ENCODE measurements around the gene GPR161.
A peak's percentile ranks its signal among the peaks of the same experiment; 100 is the strongest.
"Not testable (repeated sequence)": the region's sequence is repeated elsewhere in the genome, so short reads cannot be mapped to it uniquely, and the experiment has no call there.

GPR161 gene

DNA sequence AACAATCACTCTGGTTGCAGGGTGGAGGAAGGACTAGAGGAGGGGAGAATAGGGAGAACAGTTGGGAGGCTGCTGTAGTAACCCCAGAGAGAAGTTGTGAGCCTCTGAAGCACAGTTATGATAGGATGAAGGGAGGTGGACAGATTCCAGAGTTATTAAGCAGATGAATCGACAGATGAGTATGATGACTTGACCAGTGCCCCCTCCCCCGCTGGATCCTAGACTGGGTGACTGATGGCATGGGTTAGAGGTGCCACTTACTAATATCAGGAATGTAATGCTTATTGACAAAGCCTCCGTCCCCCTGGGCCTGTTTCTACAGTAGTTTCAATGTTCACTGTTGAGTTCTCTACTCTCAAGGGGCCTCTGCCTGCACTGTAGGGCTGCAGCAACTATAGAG is 28.0 kb upstream of the GPR161 start:
- Histone ChIP-seq H3K9me3 (ENCODE audit: control insufficient read depth in 2 of 2, low read length in 2 of 2) (no peaks in the 10 kb centered on the region), H3K36me3 (ENCODE audit: control insufficient read depth in 2 of 2, insufficient read depth in 2 of 2, low read length in 2 of 2) (no peaks in the 10 kb centered on the region), H3K27me3 (ENCODE audit: control insufficient read depth in 1 of 2, insufficient read depth in 2 of 2, low read length in 2 of 2) (no peaks in the 10 kb centered on the region), H3K9ac (ENCODE audit: low read length in 2 of 2) (no peak overlapping the region), H3K27ac (ENCODE audit: low read length) (no peak overlapping the region), H3K4me1 (ENCODE audit: control insufficient read depth, insufficient read depth, low read length) (no peaks in the 10 kb centered on the region), H3K4me3 (ENCODE audit: low read length in 2 of 2) (no peak overlapping the region)

DNA sequence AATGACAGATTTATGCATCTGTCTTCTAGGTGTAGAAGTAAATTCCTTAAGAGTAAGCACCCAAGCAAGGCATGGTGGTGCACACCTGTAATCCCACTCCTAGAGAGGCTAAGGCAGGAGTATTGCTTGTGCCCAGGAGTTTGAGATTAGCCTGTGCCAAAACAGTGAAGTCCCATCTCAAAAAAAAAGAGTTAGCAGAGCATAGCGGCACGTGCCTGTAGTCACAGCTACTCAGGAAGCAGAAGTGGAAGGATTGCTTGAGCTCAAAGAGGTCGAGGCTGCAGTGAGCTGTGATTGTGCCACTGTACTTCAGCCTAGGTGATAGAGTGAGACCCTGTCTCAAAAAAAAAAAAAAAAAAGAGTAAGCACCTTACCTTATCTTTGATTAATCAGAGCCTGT is 26.9 kb upstream of the GPR161 start:
- Histone ChIP-seq H3K9ac (ENCODE audit: low read length in 2 of 2) (no peak overlapping the region), H3K36me3 (ENCODE audit: control insufficient read depth in 2 of 2, insufficient read depth in 2 of 2, low read length in 2 of 2) (no peaks in the 10 kb centered on the region), H3K4me3 (ENCODE audit: low read length in 2 of 2) (no peak overlapping the region), H3K27me3 (ENCODE audit: control insufficient read depth in 1 of 2, insufficient read depth in 2 of 2, low read length in 2 of 2) (no peaks in the 10 kb centered on the region), H3K27ac (ENCODE audit: low read length) (no peak overlapping the region), H3K4me1 (ENCODE audit: control insufficient read depth, insufficient read depth, low read length) (no peaks in the 10 kb centered on the region), H3K9me3 (ENCODE audit: control insufficient read depth in 2 of 2, low read length in 2 of 2) (no peaks in the 10 kb centered on the region)

DNA sequence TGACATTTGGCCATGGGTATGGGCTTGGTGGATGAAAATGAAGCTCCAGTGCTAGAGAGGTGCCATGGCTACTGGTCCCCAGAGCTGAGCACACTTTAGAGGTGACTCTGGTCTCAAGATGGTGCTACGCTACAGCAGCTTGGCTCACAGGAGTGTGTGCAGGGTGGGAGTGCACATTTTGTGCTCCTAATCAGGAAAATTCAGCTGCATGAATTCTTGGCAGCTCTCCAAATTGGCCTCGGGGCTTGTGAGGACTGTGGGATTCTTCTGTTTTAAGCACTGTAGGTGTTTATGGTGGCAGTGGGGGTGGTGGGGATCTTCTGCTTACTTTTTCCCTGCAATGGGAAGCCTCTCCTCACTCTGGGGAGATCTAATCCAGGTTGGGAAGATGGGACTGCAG is 24.7 kb upstream of the GPR161 start:
- no peak overlapping the region for H3K9ac ChIP-seq (ENCODE audit: low read length in 2 of 2)
- H3K27me3 ChIP-seq (ENCODE audit: control insufficient read depth in 1 of 2, insufficient read depth in 2 of 2, low read length in 2 of 2): no peaks in the 10 kb centered on the region
- no peaks in the 10 kb centered on the region for H3K4me1 ChIP-seq (ENCODE audit: control insufficient read depth, insufficient read depth, low read length)
- peaks cover 0 to 3% of the 10 kb centered on the region in 2 donors for H3K9me3 ChIP-seq (ENCODE audit: control insufficient read depth in 2 of 2, low read length in 2 of 2)
- H3K27ac ChIP-seq (ENCODE audit: low read length): no peak overlapping the region
- no peak overlapping the region for H3K4me3 ChIP-seq (ENCODE audit: low read length in 2 of 2)
- H3K36me3 ChIP-seq (ENCODE audit: control insufficient read depth in 2 of 2, insufficient read depth in 2 of 2, low read length in 2 of 2): no peaks in the 10 kb centered on the region

DNA sequence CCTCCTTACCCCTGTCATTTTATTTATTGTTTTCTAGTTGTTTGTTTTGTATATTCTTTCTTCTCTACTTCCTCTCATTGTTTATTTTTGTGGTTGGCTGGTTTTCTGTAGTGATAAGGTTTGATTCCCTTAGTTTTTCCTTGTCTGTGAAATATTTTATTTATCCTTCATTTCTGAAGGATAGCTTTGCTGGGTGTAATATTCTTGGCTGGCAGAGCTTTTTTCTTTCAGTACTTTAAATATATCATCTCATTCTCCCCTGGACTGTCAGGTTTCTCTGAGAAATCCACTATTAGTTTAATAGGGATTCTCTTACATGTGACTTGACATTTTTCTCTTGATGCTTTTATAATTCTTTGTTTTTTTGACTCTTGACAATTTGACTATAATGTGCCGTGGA is 23.2 kb upstream of the GPR161 start:
- H3K9ac ChIP-seq (ENCODE audit: low read length in 2 of 2): no peak overlapping the region
- H3K9me3 ChIP-seq (ENCODE audit: control insufficient read depth in 2 of 2, low read length in 2 of 2): peaks cover 0 to 3% of the 10 kb centered on the region in 2 donors
- no peaks in the 10 kb centered on the region for H3K36me3 ChIP-seq (ENCODE audit: control insufficient read depth in 2 of 2, insufficient read depth in 2 of 2, low read length in 2 of 2)

DNA sequence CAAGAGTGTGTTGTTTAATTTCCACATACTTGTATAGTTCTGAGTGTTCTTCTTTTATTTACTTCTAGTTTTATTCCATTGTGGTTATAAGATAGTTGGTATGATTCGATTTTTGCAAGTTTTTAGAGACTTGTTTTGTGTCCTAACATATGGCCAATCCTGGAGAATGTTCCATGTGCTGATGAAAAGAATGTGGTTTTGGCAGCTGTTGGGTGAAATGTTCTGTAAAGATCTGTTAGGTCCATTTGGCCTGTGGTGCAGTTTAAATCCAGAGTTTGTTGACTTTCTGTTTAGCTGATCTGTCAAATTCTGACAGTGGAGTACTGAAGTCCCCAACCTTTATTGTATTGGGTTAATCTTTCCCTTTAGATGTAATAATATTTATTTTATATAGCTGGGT is 22.5 kb upstream of the GPR161 start:
- Histone ChIP-seq H3K4me1 (ENCODE audit: control insufficient read depth, insufficient read depth, low read length) (no peaks in the 10 kb centered on the region), H3K9ac (ENCODE audit: low read length in 2 of 2) (no peak overlapping the region), H3K36me3 (ENCODE audit: control insufficient read depth in 2 of 2, insufficient read depth in 2 of 2, low read length in 2 of 2) (no peaks in the 10 kb centered on the region), H3K27me3 (ENCODE audit: control insufficient read depth in 1 of 2, insufficient read depth in 2 of 2, low read length in 2 of 2) (no peaks in the 10 kb centered on the region), H3K27ac (ENCODE audit: low read length) (no peak overlapping the region), H3K4me3 (ENCODE audit: low read length in 2 of 2) (no peak overlapping the region), H3K9me3 (ENCODE audit: control insufficient read depth in 2 of 2, low read length in 2 of 2) (peaks cover 0 to 3% of the 10 kb centered on the region in 2 donors)

More for the DNA sequence above, 23.2 kb upstream of the GPR161 start:
- Histone ChIP-seq H3K4me3 (ENCODE audit: low read length in 2 of 2) (no peak overlapping the region), H3K27me3 (ENCODE audit: control insufficient read depth in 1 of 2, insufficient read depth in 2 of 2, low read length in 2 of 2) (no peaks in the 10 kb centered on the region), H3K4me1 (ENCODE audit: control insufficient read depth, insufficient read depth, low read length) (no peaks in the 10 kb centered on the region), H3K27ac (ENCODE audit: low read length) (no peak overlapping the region)

DNA sequence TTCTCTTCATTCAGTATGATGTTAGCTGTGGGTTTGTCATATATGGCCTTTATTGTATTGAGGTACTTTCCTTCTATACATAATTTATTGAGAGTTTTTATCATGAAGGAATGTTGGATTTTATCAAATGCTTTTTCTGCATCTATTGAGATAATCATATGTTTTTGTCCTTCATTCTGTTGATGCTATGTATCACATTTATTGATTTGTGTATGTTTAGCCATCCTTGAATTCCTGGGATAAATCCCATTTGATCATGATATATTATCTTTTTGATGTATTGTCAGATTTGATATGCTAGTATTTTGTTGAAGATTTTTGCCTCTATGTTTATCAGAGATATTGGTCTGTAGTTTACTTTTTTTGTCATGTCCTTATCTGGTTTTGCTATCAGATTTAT is 20.9 kb upstream of the GPR161 start:
- peaks cover 0 to 3% of the 10 kb centered on the region in 2 donors for H3K9me3 ChIP-seq (ENCODE audit: control insufficient read depth in 2 of 2, low read length in 2 of 2)
- no peaks in the 10 kb centered on the region for H3K27me3 ChIP-seq (ENCODE audit: control insufficient read depth in 1 of 2, insufficient read depth in 2 of 2, low read length in 2 of 2)
- H3K27ac ChIP-seq (ENCODE audit: low read length): no peak overlapping the region
- H3K4me1 ChIP-seq (ENCODE audit: control insufficient read depth, insufficient read depth, low read length): no peaks in the 10 kb centered on the region
- no peaks in the 10 kb centered on the region for H3K36me3 ChIP-seq (ENCODE audit: control insufficient read depth in 2 of 2, insufficient read depth in 2 of 2, low read length in 2 of 2)
- H3K4me3 ChIP-seq (ENCODE audit: low read length in 2 of 2): no peak overlapping the region
- H3K9ac ChIP-seq (ENCODE audit: low read length in 2 of 2): no peak overlapping the region

DNA sequence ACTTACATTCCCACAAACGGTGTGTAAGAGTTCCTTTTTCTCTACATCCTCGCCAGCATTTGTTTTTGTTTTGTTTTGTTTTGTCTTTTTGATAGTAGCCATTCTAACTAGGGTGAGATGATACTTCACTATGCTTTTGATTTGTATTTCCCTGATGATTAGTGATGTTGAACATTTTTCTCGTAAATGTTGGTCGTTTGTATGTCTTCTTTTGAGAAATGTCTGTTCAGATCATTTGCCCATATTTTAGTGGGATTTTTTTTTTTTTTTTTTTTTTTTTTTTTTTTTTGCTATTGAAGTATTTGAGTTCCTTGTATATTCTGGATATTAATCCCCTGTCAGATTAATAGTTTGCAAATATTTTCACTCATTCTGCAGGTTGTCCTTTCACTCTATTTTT is 19.2 kb upstream of the GPR161 start:
- Histone ChIP-seq H3K27me3 (ENCODE audit: control insufficient read depth in 1 of 2, insufficient read depth in 2 of 2, low read length in 2 of 2) (no peaks in the 10 kb centered on the region), H3K9ac (ENCODE audit: low read length in 2 of 2) (no peak overlapping the region), H3K4me3 (ENCODE audit: low read length in 2 of 2) (no peak overlapping the region), H3K27ac (ENCODE audit: low read length) (no peak overlapping the region), H3K36me3 (ENCODE audit: control insufficient read depth in 2 of 2, insufficient read depth in 2 of 2, low read length in 2 of 2) (no peaks in the 10 kb centered on the region), H3K4me1 (ENCODE audit: control insufficient read depth, insufficient read depth, low read length) (no peaks in the 10 kb centered on the region), H3K9me3 (ENCODE audit: control insufficient read depth in 2 of 2, low read length in 2 of 2) (peaks cover 0 to 3% of the 10 kb centered on the region in 2 donors)

DNA sequence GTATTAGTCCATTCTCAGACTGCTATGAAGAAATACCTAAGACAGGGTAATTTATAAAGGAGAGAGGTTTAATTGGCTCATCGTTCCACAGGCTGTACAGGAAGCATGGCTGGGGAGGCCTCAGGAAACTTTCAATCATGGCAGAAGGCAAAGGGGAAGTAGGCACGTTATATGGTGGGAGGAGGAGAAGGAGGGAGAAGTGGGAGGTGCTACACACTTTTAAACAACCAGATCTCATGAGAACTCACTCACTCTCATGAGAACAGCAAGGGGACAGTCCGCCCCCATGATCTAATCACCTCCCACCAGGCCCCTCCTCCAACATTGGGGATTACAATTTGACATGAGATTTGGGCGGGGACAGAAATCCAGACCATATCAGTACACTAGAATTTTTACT is 18.0 kb upstream of the GPR161 start:
- H3K27me3 ChIP-seq (ENCODE audit: control insufficient read depth in 1 of 2, insufficient read depth in 2 of 2, low read length in 2 of 2); H3K4me1 ChIP-seq (ENCODE audit: control insufficient read depth, insufficient read depth, low read length); H3K9me3 ChIP-seq (ENCODE audit: control insufficient read depth in 2 of 2, low read length in 2 of 2); H3K36me3 ChIP-seq (ENCODE audit: control insufficient read depth in 2 of 2, insufficient read depth in 2 of 2, low read length in 2 of 2); H3K27ac ChIP-seq (ENCODE audit: low read length); H3K9ac ChIP-seq (ENCODE audit: low read length in 2 of 2); H3K4me3 ChIP-seq (ENCODE audit: low read length in 2 of 2): not testable (repeated sequence)

DNA sequence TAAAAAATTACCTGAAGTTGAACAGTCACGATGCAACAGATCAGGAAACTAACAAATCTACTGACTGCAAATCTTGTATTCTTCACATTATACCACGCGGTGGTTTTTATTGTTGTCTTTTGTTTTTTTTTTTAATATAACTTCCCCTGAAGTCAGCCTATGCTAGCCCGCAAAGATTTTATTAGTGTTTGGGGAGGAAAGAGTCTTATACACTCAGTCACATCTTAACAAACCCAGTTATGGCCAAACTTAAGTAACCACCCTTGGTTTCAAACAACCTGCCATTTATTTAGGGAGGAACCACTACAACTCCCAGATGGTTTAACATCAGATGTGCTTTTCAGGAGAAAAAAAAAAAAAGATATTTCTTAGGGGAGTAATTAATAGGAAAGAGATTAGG is 15.2 kb upstream of the GPR161 start:
- Histone ChIP-seq H3K27ac (ENCODE audit: low read length) (no peak overlapping the region), H3K4me1 (ENCODE audit: control insufficient read depth, insufficient read depth, low read length) (no peaks in the 10 kb centered on the region), H3K9ac (ENCODE audit: low read length in 2 of 2) (no peak overlapping the region), H3K9me3 (ENCODE audit: control insufficient read depth in 2 of 2, low read length in 2 of 2) (no peaks in the 10 kb centered on the region), H3K27me3 (ENCODE audit: control insufficient read depth in 1 of 2, insufficient read depth in 2 of 2, low read length in 2 of 2) (no peaks in the 10 kb centered on the region), H3K36me3 (ENCODE audit: control insufficient read depth in 2 of 2, insufficient read depth in 2 of 2, low read length in 2 of 2) (no peaks in the 10 kb centered on the region), H3K4me3 (ENCODE audit: low read length in 2 of 2) (no peak overlapping the region)

DNA sequence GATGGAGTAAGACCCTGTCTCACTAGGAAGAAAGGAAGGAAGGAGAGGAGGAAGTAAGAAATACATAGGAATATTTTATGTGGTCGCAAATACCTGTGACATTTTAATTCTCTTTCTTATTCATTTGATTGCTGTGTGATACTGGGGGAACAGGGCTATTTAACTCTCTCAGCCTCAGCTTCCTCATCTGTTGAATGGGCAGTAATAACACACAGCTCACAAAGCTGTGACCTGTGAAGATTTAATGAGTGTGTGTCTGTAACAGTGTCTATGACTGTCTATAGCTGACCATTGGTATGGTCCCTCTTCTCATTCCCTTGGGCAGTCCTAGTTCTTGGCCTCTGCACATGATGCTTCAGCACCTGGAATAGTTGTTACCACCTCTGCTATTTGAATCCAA is 13.6 kb upstream of the GPR161 start:
- H3K4me1 ChIP-seq (ENCODE audit: control insufficient read depth, insufficient read depth, low read length): peaks cover 1% of the 10 kb centered on the region
- no peak overlapping the region for H3K9ac ChIP-seq (ENCODE audit: low read length in 2 of 2)
- H3K36me3 ChIP-seq (ENCODE audit: control insufficient read depth in 2 of 2, insufficient read depth in 2 of 2, low read length in 2 of 2): no peaks in the 10 kb centered on the region
- no peaks in the 10 kb centered on the region for H3K9me3 ChIP-seq (ENCODE audit: control insufficient read depth in 2 of 2, low read length in 2 of 2)
- H3K4me3 ChIP-seq (ENCODE audit: low read length in 2 of 2): no peak overlapping the region
- H3K27me3 ChIP-seq (ENCODE audit: control insufficient read depth in 1 of 2, insufficient read depth in 2 of 2, low read length in 2 of 2): no peaks in the 10 kb centered on the region
- H3K27ac ChIP-seq (ENCODE audit: low read length): no peak overlapping the region

DNA sequence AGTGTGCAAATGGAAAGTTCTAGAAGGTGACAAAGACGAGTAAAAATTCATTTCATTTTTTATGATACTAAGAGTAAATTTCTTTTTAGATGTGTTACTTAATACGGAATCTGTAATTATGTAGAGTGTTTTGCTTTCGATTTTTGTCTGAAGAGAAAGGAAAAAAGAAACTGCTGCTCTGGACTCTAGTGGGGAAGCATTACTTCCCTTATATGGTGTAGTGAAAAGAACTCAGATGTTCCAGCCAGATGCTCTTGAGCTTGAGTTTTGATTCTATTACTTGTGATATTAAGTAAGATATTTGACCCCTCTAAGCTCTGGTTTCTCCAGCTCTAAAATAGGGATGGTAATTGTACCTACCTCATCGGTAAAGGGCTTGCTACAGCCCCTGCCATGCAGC is 12.2 kb upstream of the GPR161 start:
- no peaks in the 10 kb centered on the region for H3K9me3 ChIP-seq (ENCODE audit: control insufficient read depth in 2 of 2, low read length in 2 of 2)
- peaks cover 2% of the 10 kb centered on the region for H3K4me1 ChIP-seq (ENCODE audit: control insufficient read depth, insufficient read depth, low read length)
- H3K9ac ChIP-seq (ENCODE audit: low read length in 2 of 2): peak overlapping the region in 1 of 2 donors; percentile 30
- H3K27me3 ChIP-seq (ENCODE audit: control insufficient read depth in 1 of 2, insufficient read depth in 2 of 2, low read length in 2 of 2): no peaks in the 10 kb centered on the region
- peak overlapping the region; percentile 2 for H3K27ac ChIP-seq (ENCODE audit: low read length)
- no peaks in the 10 kb centered on the region for H3K36me3 ChIP-seq (ENCODE audit: control insufficient read depth in 2 of 2, insufficient read depth in 2 of 2, low read length in 2 of 2)
- peak overlapping the region in 1 of 2 donors; percentile 3 for H3K4me3 ChIP-seq (ENCODE audit: low read length in 2 of 2)

DNA sequence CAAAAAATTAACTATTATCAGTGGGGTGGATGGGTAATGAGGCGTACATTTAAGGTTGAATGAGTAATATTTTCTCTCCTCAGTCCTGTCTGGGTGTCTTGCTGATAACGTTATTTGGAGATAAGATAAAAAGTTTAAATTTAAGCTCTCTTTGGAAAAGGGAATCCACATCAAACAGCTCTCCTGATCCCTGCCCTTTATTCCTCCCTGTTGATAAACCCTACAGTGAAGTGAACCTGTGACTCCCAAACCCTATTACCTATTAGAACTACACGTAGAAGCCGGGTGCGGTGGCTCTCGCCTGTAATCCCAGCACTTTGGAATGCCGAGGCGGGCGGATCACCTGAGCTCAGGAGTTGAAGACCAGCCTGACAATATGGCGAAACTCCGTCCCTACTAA is 9.9 kb upstream of the GPR161 start:
- peaks cover 2% of the 10 kb centered on the region for H3K4me1 ChIP-seq (ENCODE audit: control insufficient read depth, insufficient read depth, low read length)
- no peaks in the 10 kb centered on the region for H3K27me3 ChIP-seq (ENCODE audit: control insufficient read depth in 1 of 2, insufficient read depth in 2 of 2, low read length in 2 of 2)
- H3K9ac ChIP-seq (ENCODE audit: low read length in 2 of 2): no peak overlapping the region
- no peaks in the 10 kb centered on the region for H3K9me3 ChIP-seq (ENCODE audit: control insufficient read depth in 2 of 2, low read length in 2 of 2)
- no peaks in the 10 kb centered on the region for H3K36me3 ChIP-seq (ENCODE audit: control insufficient read depth in 2 of 2, insufficient read depth in 2 of 2, low read length in 2 of 2)
- no peak overlapping the region for H3K4me3 ChIP-seq (ENCODE audit: low read length in 2 of 2)
- H3K27ac ChIP-seq (ENCODE audit: low read length): no peak overlapping the region
